ENCODE measurements around the gene CHCT1. TPM values are rescaled to one million over a fixed set of nuclear protein-coding genes. Genes with fewer than 3 reads are reported as not detected.
A peak's percentile ranks its signal among the peaks of the same experiment; 100 is the strongest.
"Not testable (repeated sequence)": the region's sequence is repeated elsewhere in the genome, so short reads cannot be mapped to it uniquely, and the experiment has no call there.

CHCT1 gene
- not detected for total RNA-seq

- peak within 1 kb of the TSS; percentile 42 for H3K4me3 ChIP-seq
Observed at GRCh38 chr17:60422162-60422665, at the start of gene CHCT1. Gene CHCT1, plus strand, starts transcription at chr17:60422489. Its CDS starts 104 bp downstream, at chr17:60422593.

GRCh38 chr17:60372790-60373483 is 49.4 kb upstream of the CHCT1 start:
- Histone ChIP-seq H3K9me3 (no peaks in the 10 kb centered on the region), H3K36me3 (no peaks in the 10 kb centered on the region), H3K4me3 (no peak overlapping the region), H3K4me1 (no peaks in the 10 kb centered on the region), H3K27me3 (no peaks in the 10 kb centered on the region), H3K9ac (ENCODE audit: low read depth in 2 of 2, low read length in 2 of 2) (no peak overlapping the region), H3K27ac (no peak overlapping the region)
- intact Hi-C loops (cut with DNase I) = no loop called here
- TF ChIP-seq CTCF (IDR thresholded peaks at IDR 0.05) = no peak
- no peak for DNase-seq

More at GRCh38 chr17:60422162-60422665, at the start of gene CHCT1:
- Histone ChIP-seq H3K27me3 (no peaks in the 10 kb centered on the region), H3K9ac (ENCODE audit: low read depth in 2 of 2, low read length in 2 of 2) (peak within 1 kb of the TSS; percentile 55 to 76), H3K27ac (no peak within 1 kb of the TSS), H3K36me3 (no peaks in the 10 kb centered on the region), H3K9me3 (no peaks in the 10 kb centered on the region), H3K4me1 (no peaks in the 10 kb centered on the region)
- TF ChIP-seq CTCF (IDR thresholded peaks at IDR 0.05) = no peak
- intact Hi-C loops (cut with DNase I) = no loop called here
- no peak for DNase-seq

- H3K9ac ChIP-seq (ENCODE audit: low read depth in 2 of 2, low read length in 2 of 2); H3K36me3 ChIP-seq; H3K4me3 ChIP-seq; DNase-seq; intact Hi-C loops (cut with DNase I); H3K9me3 ChIP-seq; H3K4me1 ChIP-seq; H3K27me3 ChIP-seq; H3K27ac ChIP-seq: not testable (repeated sequence)
Observed at GRCh38 chr17:60378187-60378586, 44.1 kb upstream of the CHCT1 start.

- H3K4me3 ChIP-seq; intact Hi-C loops (cut with DNase I); H3K27ac ChIP-seq; DNase-seq; H3K36me3 ChIP-seq; H3K9me3 ChIP-seq; H3K27me3 ChIP-seq; H3K9ac ChIP-seq (ENCODE audit: low read depth in 2 of 2, low read length in 2 of 2); H3K4me1 ChIP-seq: not testable (repeated sequence)
Observed at GRCh38 chr17:60379461-60379860, 42.8 kb upstream of the CHCT1 start.

GRCh38 chr17:60381958-60382357 is 40.3 kb upstream of the CHCT1 start:
- no peak for TF ChIP-seq CTCF (IDR thresholded peaks at IDR 0.05)
- no peak for DNase-seq
- no peak overlapping the region for H3K27ac ChIP-seq
- H3K4me3 ChIP-seq = no peak overlapping the region
- no peaks in the 10 kb centered on the region for H3K36me3 ChIP-seq
- no peak overlapping the region for H3K9ac ChIP-seq (ENCODE audit: low read depth in 2 of 2, low read length in 2 of 2)
- no peaks in the 10 kb centered on the region for H3K27me3 ChIP-seq
- H3K4me1 ChIP-seq = no peaks in the 10 kb centered on the region
- no peaks in the 10 kb centered on the region for H3K9me3 ChIP-seq
- intact Hi-C loops (cut with DNase I) = no loop called here

- DNase-seq = no peak
- H3K4me3 ChIP-seq = no peak overlapping the region
- intact Hi-C loops (cut with DNase I) = no loop called here
- no peak overlapping the region for H3K27ac ChIP-seq
- H3K4me1 ChIP-seq = no peaks in the 10 kb centered on the region
- no peaks in the 10 kb centered on the region for H3K9me3 ChIP-seq
- H3K36me3 ChIP-seq = no peaks in the 10 kb centered on the region
- H3K27me3 ChIP-seq = no peaks in the 10 kb centered on the region
- TF ChIP-seq CTCF (IDR thresholded peaks at IDR 0.05) = no peak
- H3K9ac ChIP-seq (ENCODE audit: low read depth in 2 of 2, low read length in 2 of 2) = no peak overlapping the region
Observed at GRCh38 chr17:60383379-60383778, 38.9 kb upstream of the CHCT1 start.

GRCh38 chr17:60384921-60385320 is 37.4 kb upstream of the CHCT1 start:
- intact Hi-C loops (cut with DNase I); H3K4me1 ChIP-seq: not testable (repeated sequence)

More at GRCh38 chr17:60384921-60385320, 37.4 kb upstream of the CHCT1 start:
- H3K9me3 ChIP-seq; H3K27ac ChIP-seq; H3K36me3 ChIP-seq; H3K9ac ChIP-seq (ENCODE audit: low read depth in 2 of 2, low read length in 2 of 2); H3K4me3 ChIP-seq; DNase-seq; H3K27me3 ChIP-seq: not testable (repeated sequence)
